HG02885 (cell line): ENCODE data around the gene ARL15.

Experiments used
- ATAC-seq: cut with Tn5 transposase; IDR thresholded peaks from one replicate; pipeline ENCODE4 v1.9.1; 2021; ENCODE audit warnings: mild to moderate bottlenecking; ENCODE audit not compliant: unreplicated experiment, poor library complexity

The ARL15 gene

DNA sequence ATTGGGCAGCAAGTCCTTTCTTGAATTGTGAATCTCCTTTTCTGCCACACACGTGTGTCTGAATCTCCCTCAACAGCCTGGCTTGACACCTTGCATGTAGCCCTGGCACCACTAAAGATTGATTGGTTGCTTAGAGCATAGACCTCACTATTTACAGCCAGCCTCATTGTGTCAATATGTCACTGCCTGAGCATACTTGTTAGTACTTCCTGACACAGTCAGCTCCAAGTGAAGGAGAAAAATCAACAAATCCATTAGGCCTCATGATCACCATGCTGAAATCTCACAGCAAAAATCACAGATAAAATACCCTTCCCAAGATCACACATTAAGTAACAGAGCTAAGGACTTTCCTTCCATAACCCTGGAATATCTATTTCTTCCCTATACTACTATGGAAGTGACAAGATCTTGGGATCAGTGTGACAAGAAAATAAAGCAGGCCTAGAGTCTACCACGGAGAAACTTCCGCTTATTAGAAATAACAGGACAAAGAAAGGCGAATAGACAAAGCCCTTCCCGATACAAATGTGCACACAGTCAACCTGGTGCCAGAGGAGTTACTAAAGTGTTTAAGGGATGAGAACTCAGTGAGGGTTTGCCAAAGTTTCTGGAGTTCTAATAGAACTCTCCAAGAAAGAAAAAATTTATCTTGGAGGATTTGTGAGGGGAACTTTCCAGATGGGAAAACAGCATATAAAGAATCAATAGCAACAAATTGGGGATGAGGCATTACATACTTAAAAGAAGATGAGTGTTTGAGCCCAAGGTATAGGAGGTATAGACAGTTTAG is 5.6 kb upstream of the ARL15 start:
- ATAC-seq, result no peak

DNA sequence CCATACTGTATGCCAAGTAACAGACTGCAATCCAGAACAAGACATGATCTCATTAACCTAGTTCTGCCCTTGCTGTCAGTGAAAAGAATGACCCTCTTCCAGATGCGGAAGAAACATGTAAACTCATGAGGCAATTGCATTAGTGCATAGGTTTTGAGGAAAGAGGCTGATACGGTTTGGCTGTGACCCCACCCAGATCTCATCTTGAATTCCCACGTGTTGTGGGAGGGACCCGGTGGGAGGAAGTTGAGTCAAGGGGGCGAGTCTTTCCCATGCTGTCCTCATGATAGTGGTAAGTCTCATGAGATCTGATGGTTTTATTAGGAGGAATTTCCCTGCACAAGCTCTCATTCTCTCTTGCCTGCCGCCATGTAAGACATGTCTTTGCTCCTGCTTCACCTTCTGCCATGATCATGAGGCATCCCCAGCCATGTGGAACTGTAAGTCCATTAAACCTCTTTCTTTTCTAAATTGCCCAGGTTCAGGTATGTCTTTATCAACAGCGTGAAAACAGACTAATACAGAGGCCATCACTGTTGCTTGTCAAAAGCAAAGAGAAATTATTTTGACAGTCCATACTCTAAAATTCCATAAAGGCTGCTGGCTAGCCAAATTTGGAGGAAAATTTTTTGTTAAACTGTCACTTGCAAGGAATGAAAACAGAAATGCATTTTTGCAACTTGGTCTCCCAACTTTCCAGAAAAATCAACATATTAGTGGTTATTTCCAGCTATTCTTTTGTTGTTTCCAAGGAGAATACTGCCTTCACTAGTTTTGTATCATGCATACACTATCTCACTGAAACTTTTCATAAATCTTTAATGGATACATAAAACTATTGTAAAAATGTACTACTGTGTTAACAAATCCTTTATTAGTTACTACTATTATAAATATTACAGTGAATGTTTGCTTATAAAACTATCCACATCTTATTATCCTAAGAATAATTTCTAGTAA is 3.2 kb upstream of the ARL15 start:
- no peak for ATAC-seq

- no peak for ATAC-seq
Measured at GRCh38 chr5:54312499-54312898, 2.1 kb upstream of the ARL15 start.

GRCh38 chr5:54311176-54311677 is 854 bp upstream of the ARL15 start:
- ATAC-seq, result no peak

DNA sequence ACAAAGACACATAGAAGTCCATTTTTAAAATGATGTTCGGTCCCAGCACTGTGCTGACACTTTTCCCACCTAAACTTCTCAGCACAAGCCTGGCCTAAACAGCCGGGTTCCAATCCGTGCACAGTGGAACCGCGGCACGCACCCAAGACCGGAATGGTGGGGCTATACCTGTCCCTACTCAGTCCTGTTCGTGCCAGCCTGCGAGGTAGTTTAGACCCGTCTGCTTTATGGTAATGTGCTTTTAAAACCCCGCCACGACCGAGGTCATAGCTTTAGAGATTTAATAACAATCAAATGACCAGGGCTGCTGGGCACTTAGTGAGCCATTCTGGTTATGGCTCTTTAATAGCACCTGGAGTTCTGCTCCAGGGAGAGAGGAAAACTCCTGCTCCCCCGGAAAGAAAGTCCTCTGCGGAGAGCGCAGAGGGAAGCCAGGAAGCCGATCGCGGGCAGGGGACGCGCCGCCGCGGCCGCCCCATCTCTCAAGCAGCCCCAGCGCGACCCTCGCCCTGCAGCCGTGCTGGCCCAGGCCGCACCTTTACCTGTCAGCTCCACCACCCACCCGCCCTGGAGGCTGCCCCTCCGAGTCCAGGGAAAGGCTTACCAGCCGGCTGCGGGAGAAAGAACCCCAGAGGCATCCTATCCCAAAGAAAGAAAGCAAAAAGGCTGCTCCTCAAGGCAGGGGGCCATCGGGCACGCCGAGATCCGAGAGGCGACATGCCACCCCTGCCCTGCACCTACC is 511 bp downstream of the ARL15 start:
- ATAC-seq, result peak; percentile 26

GRCh38 chr5:54309276-54309675 is 1.1 kb downstream of the ARL15 start:
- ATAC-seq, result no peak

GRCh38 chr5:54307583-54307982 is 2.8 kb downstream of the ARL15 start:
- ATAC-seq, result no peak

DNA sequence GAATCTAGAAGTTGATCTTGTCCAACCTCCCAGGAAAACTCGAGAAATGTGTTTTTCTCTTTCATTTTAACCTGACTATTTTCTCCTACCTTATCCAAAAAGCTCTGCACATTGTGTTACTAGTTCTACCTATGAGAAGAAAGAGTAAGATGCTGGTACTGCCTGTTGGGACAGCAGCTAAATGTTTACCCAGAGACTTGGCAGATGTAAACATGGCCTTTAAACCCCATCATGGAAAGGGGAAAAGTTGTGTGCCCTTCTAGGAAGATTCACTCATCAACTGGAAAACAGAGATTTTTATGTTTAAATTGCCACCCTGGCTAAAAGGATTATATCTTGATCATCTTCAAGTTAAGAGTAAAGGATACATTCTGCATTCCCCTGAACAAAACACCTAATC is 3.5 kb downstream of the ARL15 start:
- ATAC-seq, result no peak

- ATAC-seq, result no peak
Measured at GRCh38 chr5:54305737-54306136, 4.6 kb downstream of the ARL15 start.

DNA sequence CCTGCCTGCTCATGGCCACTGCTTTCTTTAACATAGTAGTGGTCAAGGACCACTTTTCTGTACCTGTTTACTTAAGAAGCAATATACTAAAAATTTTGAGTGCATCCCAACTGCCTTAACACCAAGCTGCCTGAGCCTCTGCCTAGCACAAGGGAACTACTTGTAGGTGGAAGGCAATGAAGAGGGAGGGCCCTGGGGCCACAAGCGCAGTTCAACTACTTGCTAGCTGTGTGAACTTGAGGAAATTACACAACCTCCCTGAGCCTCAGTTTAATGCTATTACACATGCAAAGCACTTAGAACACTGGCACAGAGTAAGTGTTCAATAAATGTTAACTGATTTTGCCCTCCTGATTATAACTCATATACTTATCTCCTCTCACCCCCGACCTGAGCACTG is 6.3 kb downstream of the ARL15 start:
- no peak for ATAC-seq

- no peak for ATAC-seq
Measured at GRCh38 chr5:54302267-54302687, 8.1 kb downstream of the ARL15 start.

DNA sequence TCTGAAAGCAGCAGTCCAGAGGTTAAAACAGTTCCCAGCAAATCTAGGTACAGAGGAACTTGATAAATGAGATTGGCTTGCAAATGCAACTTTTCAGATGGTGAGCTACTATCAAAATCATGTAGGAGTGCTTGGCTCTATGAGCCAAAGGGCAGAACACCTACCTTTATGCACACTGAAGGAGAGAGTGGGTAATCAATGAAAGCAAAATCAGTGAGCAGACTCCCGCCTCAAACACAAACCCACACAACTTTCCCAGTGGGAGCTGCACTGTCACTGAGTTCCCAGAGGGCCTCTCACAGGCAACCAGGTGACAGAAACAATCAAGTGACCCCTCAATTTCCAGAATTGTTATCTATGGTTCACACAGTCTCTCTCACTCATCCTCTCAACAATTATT is 8.5 kb downstream of the ARL15 start:
- ATAC-seq, result no peak

GRCh38 chr5:54301220-54301619 is 9.2 kb downstream of the ARL15 start:
- ATAC-seq, result no peak

GRCh38 chr5:54298947-54299346 is 11.4 kb downstream of the ARL15 start:
- ATAC-seq, result no peak

DNA sequence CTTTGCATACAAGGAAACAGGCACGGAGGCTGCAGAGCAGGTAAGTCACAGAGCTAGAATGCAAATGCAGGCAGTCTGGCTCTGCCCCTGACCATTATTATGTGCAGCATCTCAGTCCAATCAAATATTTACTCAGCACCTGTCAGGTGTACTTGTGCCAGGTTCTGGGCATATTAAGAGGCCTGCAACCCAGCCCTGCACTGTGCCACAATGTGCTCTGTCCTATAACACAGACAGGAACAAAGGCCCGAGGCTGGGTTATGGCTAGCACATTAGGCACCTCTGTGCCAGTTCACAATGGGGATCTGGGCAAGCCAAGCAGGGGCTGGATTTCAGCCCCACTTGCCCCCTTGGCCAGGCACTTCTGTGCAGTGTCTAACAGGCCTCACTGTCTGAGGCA is 14.0 kb downstream of the ARL15 start:
- ATAC-seq, result no peak

DNA sequence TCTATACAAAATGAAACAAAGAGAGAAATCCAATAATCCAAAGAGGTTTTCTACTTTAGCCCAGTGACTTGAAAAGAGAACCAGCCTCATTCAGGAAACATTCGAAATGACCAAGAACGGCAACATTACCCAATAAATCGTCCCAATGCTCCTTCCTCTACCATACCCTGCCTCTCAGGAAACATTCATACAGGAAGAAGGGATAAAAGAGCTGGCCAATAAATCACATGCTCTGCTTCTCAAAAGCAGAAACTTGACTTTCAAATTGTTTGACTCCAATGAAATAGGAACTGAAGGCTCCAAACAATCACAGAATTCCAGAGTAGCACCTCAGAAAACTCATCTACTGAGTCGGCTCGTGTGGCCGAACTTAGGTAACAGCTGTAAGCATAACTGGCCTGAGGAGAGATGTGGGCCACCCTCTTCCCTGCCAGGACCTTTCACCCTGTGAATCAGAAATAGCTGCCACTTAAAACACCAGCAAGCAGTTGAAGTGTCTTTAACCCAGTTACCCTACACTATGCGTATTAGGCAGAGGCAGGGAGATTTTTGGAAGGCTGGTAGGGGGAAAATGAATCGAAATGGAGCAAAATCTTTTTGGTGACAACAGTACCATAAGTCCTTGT is 14.6 kb downstream of the ARL15 start:
- ATAC-seq, result no peak

- no peak for ATAC-seq
Measured at GRCh38 chr5:54294097-54294667, 16.2 kb downstream of the ARL15 start.

- no peak for ATAC-seq
Measured at GRCh38 chr5:54292866-54293265, 17.5 kb downstream of the ARL15 start.

GRCh38 chr5:54291498-54291897 is 18.9 kb downstream of the ARL15 start:
- ATAC-seq, result no peak

GRCh38 chr5:54289769-54290168 is 20.6 kb downstream of the ARL15 start:
- ATAC-seq, result no peak
